Loucy (cell line): ENCODE data around the gene IL18.

Experiments used
- EZH2phosphoT487 ChIP-seq: fragments of 200-600 bp; IDR thresholded peaks from 2 replicates; pipeline ENCODE4 v1.6.1; 2018; ENCODE audit warnings: antibody characterized with exemption, mild to moderate bottlenecking, moderate library complexity, borderline replicate concordance
- TF ChIP-seq, protein P1 (sequence below): fragments of 200-600 bp; sonication (generic); conservative IDR thresholded peaks from 2 replicates; pipeline ENCODE4 v1.5.1; 2014; ENCODE audit warnings: mild to moderate bottlenecking, antibody characterized with exemption, low read length

DNA sequence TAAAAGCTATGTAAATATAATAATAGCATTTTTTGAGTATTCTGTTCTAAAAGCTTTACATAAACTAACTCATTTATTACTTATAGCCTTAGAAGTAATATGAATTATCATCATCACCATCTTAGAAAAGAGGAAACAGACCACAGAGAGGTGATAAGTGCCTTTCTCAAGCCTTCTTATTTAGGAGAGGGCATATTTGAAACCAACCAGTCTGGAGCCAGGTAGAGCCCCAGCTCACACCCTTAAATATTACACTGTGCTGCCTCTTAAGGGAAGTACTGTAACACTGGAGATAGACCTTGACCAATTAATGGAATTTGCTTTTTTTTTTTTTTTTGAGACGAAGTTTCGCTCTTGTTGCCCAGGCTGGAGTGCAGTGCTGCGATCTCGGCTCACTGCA is 13.7 kb upstream of the IL18 start:
- TF ChIP-seq, protein P1, sequence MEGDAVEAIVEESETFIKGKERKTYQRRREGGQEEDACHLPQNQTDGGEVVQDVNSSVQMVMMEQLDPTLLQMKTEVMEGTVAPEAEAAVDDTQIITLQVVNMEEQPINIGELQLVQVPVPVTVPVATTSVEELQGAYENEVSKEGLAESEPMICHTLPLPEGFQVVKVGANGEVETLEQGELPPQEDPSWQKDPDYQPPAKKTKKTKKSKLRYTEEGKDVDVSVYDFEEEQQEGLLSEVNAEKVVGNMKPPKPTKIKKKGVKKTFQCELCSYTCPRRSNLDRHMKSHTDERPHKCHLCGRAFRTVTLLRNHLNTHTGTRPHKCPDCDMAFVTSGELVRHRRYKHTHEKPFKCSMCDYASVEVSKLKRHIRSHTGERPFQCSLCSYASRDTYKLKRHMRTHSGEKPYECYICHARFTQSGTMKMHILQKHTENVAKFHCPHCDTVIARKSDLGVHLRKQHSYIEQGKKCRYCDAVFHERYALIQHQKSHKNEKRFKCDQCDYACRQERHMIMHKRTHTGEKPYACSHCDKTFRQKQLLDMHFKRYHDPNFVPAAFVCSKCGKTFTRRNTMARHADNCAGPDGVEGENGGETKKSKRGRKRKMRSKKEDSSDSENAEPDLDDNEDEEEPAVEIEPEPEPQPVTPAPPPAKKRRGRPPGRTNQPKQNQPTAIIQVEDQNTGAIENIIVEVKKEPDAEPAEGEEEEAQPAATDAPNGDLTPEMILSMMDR = no peak
- no peak for TF ChIP-seq EZH2phosphoT487
